NK-92 (cell line): ENCODE results near the gene BICRA.

Experiments
- DNase-seq: peaks from one replicate; lab custom pipeline; 2025; ENCODE audit not compliant: unreplicated experiment; lab: John Stamatoyannopoulos, UW

The BICRA gene

GRCh38 chr19:47686679-47687450 lies 77.9 kb downstream of the BICRA start:
- no peak for DNase-seq

- DNase-seq: no peak
These were observed 79.0 kb downstream of the BICRA start for GRCh38 chr19:47687906-47688305.

GRCh38 chr19:47691090-47691489 lies 82.2 kb downstream of the BICRA start:
- no peak for DNase-seq

GRCh38 chr19:47691782-47692181 lies 82.8 kb downstream of the BICRA start:
- no peak for DNase-seq

- no peak for DNase-seq
These were observed 84.6 kb downstream of the BICRA start for GRCh38 chr19:47693489-47693888.

- DNase-seq: no peak
These were observed 85.0 kb downstream of the BICRA start for GRCh38 chr19:47693903-47694302.

- no peak for DNase-seq
These were observed 85.7 kb downstream of the BICRA start for GRCh38 chr19:47694466-47695273.

GRCh38 chr19:47695533-47696262 lies 86.8 kb downstream of the BICRA start:
- no peak for DNase-seq

GRCh38 chr19:47696635-47697034 lies 87.7 kb downstream of the BICRA start:
- no peak for DNase-seq

- no peak for DNase-seq
These were observed 89.1 kb downstream of the BICRA start for GRCh38 chr19:47697863-47698609.

GRCh38 chr19:47698631-47699359 lies 89.9 kb downstream of the BICRA start:
- no peak for DNase-seq

GRCh38 chr19:47699360-47699917 lies 90.5 kb downstream of the BICRA start:
- no peak for DNase-seq

- no peak for DNase-seq
These were observed 92.2 kb downstream of the BICRA start for GRCh38 chr19:47700934-47701716.

GRCh38 chr19:47701717-47702552 lies 93.0 kb downstream of the BICRA start:
- DNase-seq: no peak

GRCh38 chr19:47702671-47703070 lies 93.7 kb downstream of the BICRA start:
- DNase-seq: no peak

- no peak for DNase-seq
These were observed 94.4 kb downstream of the BICRA start for GRCh38 chr19:47703301-47703700.

GRCh38 chr19:47704024-47704423 lies 95.1 kb downstream of the BICRA start:
- DNase-seq: no peak

- no peak for DNase-seq
These were observed 95.7 kb downstream of the BICRA start for GRCh38 chr19:47704656-47705055.
